GM18870 (cell line): ENCODE results near the gene NDP.
"Not testable (repeated sequence)": the region's sequence is repeated elsewhere in the genome, so short reads cannot be mapped to it uniquely, and the experiment has no call there.

Experiments
- ATAC-seq: cut with Tn5 transposase; IDR thresholded peaks from one replicate; pipeline ENCODE4 v1.9.1; 2021; ENCODE audit warnings: moderate library complexity; ENCODE audit not compliant: unreplicated experiment

Gene NDP

GRCh38 chrX:43971966-43972961 is 926 bp downstream of the NDP start:
- ATAC-seq: no peak

- ATAC-seq: no peak
Measured at GRCh38 chrX:43970528-43970927, 2.7 kb downstream of the NDP start.

- no peak for ATAC-seq
Measured at GRCh38 chrX:43969504-43970501, 3.4 kb downstream of the NDP start.

GRCh38 chrX:43968359-43968781 is 4.8 kb downstream of the NDP start:
- no peak for ATAC-seq

- ATAC-seq: no peak
Measured at GRCh38 chrX:43964936-43965335, 8.3 kb downstream of the NDP start.

GRCh38 chrX:43963726-43964125 is 9.5 kb downstream of the NDP start:
- no peak for ATAC-seq

GRCh38 chrX:43962636-43963035 is 10.6 kb downstream of the NDP start:
- ATAC-seq: no peak

GRCh38 chrX:43961699-43962098 is 11.5 kb downstream of the NDP start:
- ATAC-seq: no peak

- peak; percentile 82 for ATAC-seq
Measured at GRCh38 chrX:43958529-43958928, 14.7 kb downstream of the NDP start.

GRCh38 chrX:43956034-43956433 is 17.2 kb downstream of the NDP start:
- ATAC-seq: no peak

GRCh38 chrX:43953218-43953617 is 20.0 kb downstream of the NDP start:
- no peak for ATAC-seq

GRCh38 chrX:43949669-43950068 is 23.5 kb downstream of the NDP start:
- no peak for ATAC-seq

- ATAC-seq: no peak
Measured at GRCh38 chrX:43940816-43941474, 32.2 kb downstream of the NDP start.

GRCh38 chrX:43939187-43939926 is 33.8 kb downstream of the NDP start:
- no peak for ATAC-seq

GRCh38 chrX:43922032-43922431 is 51.2 kb downstream of the NDP start:
- ATAC-seq: not testable (repeated sequence)

- not testable (repeated sequence) for ATAC-seq
Measured at GRCh38 chrX:43910772-43911171, 62.4 kb downstream of the NDP start.

- ATAC-seq: no peak
Measured at GRCh38 chrX:43910012-43910411, 63.2 kb downstream of the NDP start.

GRCh38 chrX:43909141-43909540 is 64.0 kb downstream of the NDP start:
- no peak for ATAC-seq

GRCh38 chrX:43899878-43900815 is 73.0 kb downstream of the NDP start:
- no peak for ATAC-seq
